Upper lobe of left lung (tissue), 4 donors: ENCODE measurements around the gene XRCC6.

Experiments
- POLR2A ChIP-seq, 4 donors: fragments of 450-650 bp; IDR thresholded peaks; one replicate each; pipeline ENCODE4 v1.5.1; 2016 to 2017; ENCODE audit warnings: antibody characterized with exemption in 4 of 4, mild to moderate bottlenecking in 2 of 4
- TF ChIP-seq, protein P1 (sequence below), 6 experiments: fragments of 450-650 bp in 4 of 6; fragments of 200-600 bp in 2 of 6; sonication (generic) in 2 of 6; IDR thresholded peaks; one replicate each; pipeline ENCODE4 v1.5.1; 2016 to 2019; ENCODE audit warnings: antibody characterized with exemption in 6 of 6

DNA sequence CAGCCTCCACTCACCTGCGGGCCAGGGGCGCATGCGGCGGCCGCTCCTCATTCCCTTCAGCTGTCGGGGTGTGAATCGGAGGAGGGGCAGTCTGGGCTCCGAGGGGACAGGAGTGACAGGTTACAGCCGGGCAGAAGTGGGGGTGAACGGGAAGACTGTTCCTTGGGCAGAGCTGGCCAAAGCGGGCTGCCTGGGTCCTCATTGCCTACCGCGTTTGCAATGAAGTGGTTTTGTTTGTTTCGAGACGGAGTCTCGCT lies 78.9 kb downstream of the XRCC6 start:
- TF ChIP-seq, protein P1, sequence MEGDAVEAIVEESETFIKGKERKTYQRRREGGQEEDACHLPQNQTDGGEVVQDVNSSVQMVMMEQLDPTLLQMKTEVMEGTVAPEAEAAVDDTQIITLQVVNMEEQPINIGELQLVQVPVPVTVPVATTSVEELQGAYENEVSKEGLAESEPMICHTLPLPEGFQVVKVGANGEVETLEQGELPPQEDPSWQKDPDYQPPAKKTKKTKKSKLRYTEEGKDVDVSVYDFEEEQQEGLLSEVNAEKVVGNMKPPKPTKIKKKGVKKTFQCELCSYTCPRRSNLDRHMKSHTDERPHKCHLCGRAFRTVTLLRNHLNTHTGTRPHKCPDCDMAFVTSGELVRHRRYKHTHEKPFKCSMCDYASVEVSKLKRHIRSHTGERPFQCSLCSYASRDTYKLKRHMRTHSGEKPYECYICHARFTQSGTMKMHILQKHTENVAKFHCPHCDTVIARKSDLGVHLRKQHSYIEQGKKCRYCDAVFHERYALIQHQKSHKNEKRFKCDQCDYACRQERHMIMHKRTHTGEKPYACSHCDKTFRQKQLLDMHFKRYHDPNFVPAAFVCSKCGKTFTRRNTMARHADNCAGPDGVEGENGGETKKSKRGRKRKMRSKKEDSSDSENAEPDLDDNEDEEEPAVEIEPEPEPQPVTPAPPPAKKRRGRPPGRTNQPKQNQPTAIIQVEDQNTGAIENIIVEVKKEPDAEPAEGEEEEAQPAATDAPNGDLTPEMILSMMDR (IDR thresholded peaks at IDR 0.05), result no peak
- TF ChIP-seq POLR2A (IDR thresholded peaks at IDR 0.05), result no peak
